Measurements from ENCODE around the gene TRAPPC2.
"Not testable (repeated sequence)": the region's sequence is repeated elsewhere in the genome, so short reads cannot be mapped to it uniquely, and the experiment has no call there.

TRAPPC2 gene

DNA sequence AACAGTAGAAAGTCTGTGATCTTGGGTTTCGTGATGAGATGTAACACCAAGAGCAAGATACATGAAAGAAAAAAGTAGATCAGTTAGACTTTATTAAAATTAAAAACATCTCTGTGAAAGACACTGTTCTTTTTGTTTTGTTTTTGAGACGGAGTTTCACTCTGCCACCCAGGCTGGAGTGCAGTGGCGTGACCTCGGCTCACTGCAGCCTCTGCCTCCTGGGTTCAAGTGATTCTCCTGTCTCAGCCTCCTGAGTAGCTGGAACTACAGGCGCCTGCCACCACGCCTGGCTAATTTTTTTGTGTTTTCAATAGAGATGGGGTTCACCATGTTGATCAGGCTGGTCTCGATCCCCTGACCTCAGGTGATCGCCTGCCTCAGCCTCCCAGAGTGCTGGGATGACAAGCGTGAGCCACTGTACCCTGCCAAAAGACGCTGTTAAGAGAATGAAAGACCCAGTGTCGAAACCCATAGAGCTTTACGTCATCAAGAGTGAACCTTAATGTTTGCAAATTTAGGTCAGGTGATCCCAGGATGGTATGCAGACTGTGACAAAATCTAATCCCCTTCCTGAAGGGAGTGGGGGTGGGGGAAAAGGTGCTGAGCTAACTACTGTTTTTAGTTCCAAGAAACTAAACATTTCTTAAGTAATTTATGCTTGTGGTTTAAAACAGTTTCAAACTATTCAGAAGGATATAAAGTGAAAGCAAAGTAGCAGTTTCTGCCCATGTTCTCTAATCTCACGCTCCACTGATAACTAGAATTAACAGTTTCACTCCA lies 8.2 kb upstream of the TRAPPC2 start:
- peak; percentile 36 to 38 for DNase-seq

GRCh38 chrX:13741695-13742094 lies 7.3 kb upstream of the TRAPPC2 start:
- DNase-seq, result no peak

DNA sequence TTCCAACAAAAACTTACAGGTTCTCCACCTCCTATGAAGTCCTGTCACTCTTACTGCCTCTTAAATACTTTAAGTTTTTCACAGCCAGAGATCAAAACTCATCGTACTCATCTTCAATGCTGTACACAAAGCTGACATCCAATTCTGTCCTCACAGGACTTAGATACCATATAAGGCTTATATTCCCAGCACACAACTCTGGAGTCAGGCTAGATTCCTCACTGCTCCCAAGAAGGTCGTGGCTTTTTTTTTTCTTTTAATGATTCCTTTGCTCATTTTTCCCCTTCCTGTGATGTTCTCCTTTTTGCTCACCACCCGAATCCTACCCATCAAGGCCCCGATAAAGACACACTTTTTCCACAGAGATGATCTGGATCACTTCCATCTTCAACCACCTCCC lies 914 bp downstream of the TRAPPC2 start:
- no peak for DNase-seq

DNA sequence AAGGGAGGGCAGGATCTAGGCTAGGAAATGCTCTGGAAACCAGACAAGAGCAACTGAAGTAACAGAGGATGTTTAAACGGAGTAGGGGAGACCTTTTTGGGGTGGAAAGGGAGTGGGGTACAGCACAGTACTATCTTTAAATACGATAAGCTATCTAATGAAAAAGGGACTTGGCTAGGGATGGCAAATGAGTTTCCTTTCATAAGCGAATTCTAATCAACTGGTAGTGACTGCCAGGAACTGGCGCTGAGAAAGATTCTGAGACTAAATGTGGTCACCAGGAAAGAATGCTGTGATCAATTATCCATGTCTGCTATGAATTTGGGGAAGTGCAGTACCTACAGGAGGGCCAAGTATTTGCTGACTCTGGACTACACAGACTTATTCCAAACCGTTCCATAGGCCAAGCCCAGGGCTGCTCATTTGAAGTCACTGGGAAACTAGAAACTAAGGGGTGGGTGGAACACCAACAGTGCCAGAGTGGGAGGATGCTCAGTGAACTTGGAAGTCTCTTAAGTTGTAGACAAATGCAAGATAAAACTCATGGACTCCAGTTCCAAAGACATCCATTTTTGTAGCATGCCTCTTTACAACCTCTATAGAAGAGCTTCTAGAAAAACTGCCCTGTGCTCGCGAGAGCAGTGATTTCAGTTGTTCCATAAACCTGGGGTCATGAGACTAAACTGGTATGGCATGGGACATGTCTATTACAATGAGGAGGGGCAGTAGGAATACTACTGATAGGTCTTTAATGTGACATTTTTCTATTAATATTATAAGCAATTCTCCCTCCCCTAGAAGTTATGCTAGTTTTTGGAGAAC lies 2.0 kb downstream of the TRAPPC2 start:
- DNase-seq, result no peak

- DNase-seq, result not testable (repeated sequence)
These were observed 3.9 kb downstream of the TRAPPC2 start for GRCh38 chrX:13730523-13730922.

GRCh38 chrX:13726583-13726982 lies 7.8 kb downstream of the TRAPPC2 start:
- DNase-seq, result not testable (repeated sequence)

DNA sequence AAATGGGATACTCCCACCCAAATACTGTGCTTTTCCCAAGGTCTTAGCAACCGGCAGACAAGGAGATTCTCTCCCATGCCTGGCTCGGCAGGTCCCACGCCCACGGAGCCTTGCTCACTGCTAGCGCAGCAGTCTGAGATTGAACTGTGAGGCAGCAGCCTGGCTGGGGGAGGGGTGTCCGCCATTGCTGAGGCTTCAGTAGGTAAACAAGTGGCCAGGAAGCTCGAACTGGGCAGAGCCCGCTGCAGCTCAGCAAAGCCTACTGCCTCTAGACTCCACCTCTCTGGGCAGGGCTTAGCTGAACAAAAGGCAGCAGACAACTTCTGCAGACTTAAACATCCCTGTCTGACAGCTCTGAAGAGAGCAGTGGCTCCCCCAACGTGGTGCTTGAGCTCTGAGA lies 9.5 kb downstream of the TRAPPC2 start:
- peak; percentile 26 to 35 for DNase-seq

- DNase-seq, result no peak
These were observed 12.5 kb downstream of the TRAPPC2 start for GRCh38 chrX:13721819-13722519.

DNA sequence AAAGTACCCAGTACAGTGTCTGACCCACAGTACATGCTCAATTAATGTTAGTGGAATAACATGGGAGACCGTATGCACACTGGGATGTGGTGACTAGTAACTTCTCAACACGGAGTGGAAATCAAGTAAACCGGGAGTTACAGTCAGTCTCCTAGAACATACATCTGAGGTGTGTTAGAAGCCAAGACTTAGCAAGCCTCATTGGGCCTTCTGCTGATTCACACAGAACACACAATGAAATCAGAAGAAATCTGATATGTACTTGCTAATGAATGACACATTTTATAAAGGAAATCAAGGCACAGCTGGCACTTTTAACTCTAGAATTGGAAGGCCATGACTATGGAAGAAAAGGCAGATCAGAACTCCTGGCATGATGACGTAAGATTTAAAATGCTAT lies 13.0 kb downstream of the TRAPPC2 start:
- DNase-seq, result no peak

- no peak for DNase-seq
These were observed 15.1 kb downstream of the TRAPPC2 start for GRCh38 chrX:13719192-13719856.

GRCh38 chrX:13717700-13718472 lies 16.5 kb downstream of the TRAPPC2 start:
- no peak for DNase-seq

DNA sequence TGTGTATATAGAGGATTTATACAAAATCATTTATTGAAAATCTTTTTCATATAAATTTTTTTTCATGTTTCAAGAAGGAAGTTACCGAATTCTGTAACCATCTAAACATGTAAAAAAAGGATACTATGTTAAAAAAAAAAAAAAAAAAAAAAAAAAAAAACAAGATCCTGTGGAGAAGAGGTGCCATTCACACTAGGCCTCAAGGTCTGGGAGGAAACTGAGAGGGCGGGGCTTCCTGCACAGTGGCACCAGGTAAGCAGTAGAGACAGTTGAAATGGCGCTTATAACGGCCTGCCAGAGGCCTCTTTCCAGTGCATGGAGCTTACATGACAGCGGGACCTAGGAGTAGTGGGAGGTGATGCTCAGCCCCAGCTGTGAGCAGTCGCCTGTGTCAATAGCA lies 17.5 kb downstream of the TRAPPC2 start:
- DNase-seq, result peak; percentile 9 to 12

GRCh38 chrX:13716455-13716854 lies 18.0 kb downstream of the TRAPPC2 start:
- no peak for DNase-seq

DNA sequence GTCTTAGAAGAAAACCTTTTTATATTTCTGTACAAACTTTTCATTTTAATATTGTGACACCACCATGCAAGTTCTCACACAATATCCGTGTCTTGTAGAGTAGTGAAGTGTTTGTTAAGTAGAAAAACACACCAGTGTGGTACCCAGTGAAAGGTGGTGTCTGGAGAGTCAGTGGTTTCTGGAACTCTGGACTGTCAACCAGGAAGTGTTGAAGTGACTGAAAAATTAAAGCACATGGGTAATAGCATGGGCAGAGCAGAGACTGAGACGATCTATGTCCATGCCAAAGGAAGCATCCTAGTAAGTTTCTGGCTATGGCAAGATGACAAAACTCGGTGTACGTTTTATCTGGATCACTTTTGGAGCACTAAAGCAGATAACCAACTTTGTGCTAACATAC lies 23.3 kb downstream of the TRAPPC2 start:
- DNase-seq, result no peak

GRCh38 chrX:13703589-13703988 lies 30.8 kb downstream of the TRAPPC2 start:
- DNase-seq, result no peak

DNA sequence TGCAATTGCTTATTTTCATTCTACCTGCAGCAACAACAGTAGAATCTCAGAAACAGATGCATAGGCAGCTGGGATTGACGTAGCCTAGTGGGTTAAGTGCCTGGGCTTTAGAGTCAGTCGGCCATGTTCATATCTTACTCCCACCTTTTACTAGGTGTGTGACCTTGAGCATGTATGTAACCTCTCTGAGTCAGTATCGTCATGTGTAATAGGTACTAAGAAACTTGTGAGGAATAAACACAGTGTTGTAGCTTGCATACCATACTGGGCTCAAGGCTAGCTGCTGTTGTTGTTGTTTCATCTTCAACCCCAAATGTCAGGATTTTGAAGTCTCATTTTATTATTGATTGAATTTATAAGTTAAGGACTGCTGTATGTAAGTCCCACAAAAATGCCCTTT lies 31.3 kb downstream of the TRAPPC2 start:
- DNase-seq, result no peak

DNA sequence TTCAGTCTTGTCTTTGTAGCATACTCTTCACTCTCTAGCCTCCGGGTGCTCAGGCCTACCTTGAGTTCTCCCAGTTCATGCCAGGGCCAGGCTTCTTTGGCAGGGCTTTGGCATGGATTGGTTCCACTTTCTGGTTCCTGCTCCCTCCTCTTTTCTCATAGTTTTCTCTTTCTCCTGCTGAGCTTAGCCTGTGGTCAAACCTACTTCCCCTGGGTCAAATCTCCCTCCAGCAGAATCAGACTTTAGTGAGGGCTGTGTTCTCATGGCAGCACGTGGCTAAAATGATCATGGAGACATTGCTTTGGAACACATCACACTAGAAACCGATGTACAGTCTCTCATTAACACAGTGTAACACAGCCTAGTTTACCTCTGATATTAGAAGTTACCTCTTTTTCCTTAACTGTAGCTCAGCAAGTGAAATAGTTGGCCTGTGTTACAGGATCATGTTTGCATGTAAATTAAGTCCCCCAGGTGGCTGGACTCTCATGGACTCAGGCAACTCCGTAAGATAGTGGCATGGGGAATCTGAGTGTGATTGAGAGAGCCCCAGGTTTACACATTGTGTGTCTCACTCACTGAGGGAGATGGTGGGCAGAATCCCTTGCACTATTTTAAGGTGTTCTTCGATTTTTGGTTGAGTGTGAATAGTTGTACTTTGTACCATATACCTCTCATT lies 32.2 kb downstream of the TRAPPC2 start:
- DNase-seq, result no peak

GRCh38 chrX:13700380-13700779 lies 34.0 kb downstream of the TRAPPC2 start:
- no peak for DNase-seq

- no peak for DNase-seq
These were observed 35.1 kb downstream of the TRAPPC2 start for GRCh38 chrX:13699183-13699826.

DNA sequence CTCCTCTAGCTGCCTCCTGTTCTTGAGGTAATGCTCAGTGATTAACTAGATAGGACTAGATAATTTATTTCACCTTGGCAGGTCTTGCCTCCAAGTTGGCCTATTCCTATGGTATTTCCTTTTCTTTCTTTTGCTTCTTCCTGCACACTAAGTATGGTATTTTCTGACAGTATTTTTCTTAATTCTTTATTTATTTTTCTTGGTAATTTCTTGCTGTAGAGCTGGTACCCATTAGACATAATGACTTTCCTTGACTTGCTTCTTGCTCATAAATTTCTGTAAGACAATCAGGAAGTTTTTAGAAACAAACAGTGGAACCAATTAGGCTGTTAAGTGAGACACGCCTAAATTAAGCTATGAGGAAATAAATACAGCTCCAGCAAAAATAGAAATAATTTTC lies 36.0 kb downstream of the TRAPPC2 start:
- DNase-seq, result no peak

GRCh38 chrX:13697976-13698375 lies 36.4 kb downstream of the TRAPPC2 start:
- no peak for DNase-seq

Data from activated CD4-positive, alpha-beta T cell treated with anti-CD3 and anti-CD28 coated beads, Interleukin-2, amount 50 U/mL, for 4 hours (primary cell).